CD4-positive, CD25-positive, alpha-beta regulatory T cell (primary cell): ENCODE results near the gene PDE8A. TPM values are rescaled to one million over a fixed set of nuclear protein-coding genes. Genes with fewer than 3 reads are reported as not detected.
A peak's percentile ranks its signal among the peaks of the same experiment; 100 is the strongest.

ENCODE experiments used
- ATAC-seq, 2 donors: fragments of 150-1000 bp; cut with Tn5 transposase; one replicate each; pipeline ENCODE4 v1.10.0; 2021; ENCODE audit warnings: low read depth in 2 of 2, moderate number of reproducible peaks in 2 of 2, moderate library complexity in 1 of 2
- DNase-seq, 3 donors: peaks; one replicate each; pipeline versions ENCODE4 v3.0.0 to v3.0.0-alpha.2; 2012 to 2022; ENCODE audit warnings: mixed read lengths in 1 of 3
- H3K27ac ChIP-seq: one replicate; pipeline ENCODE4 v1.7.0; 2013; ENCODE audit warnings: mild to moderate bottlenecking, low read length; ENCODE audit not compliant: insufficient read depth, poor library complexity, severe bottlenecking
- H3K27me3 ChIP-seq: one replicate; pipeline ENCODE4 v1.7.0; 2013; ENCODE audit warnings: low read length; ENCODE audit not compliant: control insufficient read depth, insufficient read depth
- H3K36me3 ChIP-seq: one replicate; pipeline ENCODE4 v1.7.0; 2013; ENCODE audit warnings: mild to moderate bottlenecking, low read length, moderate library complexity; ENCODE audit not compliant: control insufficient read depth, insufficient read depth
- H3K4me1 ChIP-seq: 2 replicates; pipeline ENCODE4 v1.7.0; 2013; ENCODE audit warnings: mild to moderate bottlenecking, low read length; ENCODE audit not compliant: insufficient read depth, control insufficient read depth, poor library complexity, severe bottlenecking
- H3K4me3 ChIP-seq: one replicate; pipeline ENCODE4 v1.7.0; 2013; ENCODE audit warnings: low read depth, mild to moderate bottlenecking, low read length, moderate library complexity
- H3K9me3 ChIP-seq, 2 experiments: 1 replicate in 1 of 2; 2 replicates in 1 of 2; pipeline ENCODE4 v1.7.0; 2013; ENCODE audit warnings: low read length in 2 of 2, mild to moderate bottlenecking in 1 of 2, moderate library complexity in 1 of 2; ENCODE audit not compliant: control insufficient read depth in 2 of 2
- H3K27ac Mint-ChIP-seq, 3 donors: one replicate each; pipeline ENCODE4 v1.8.0; 2020 to 2022; ENCODE audit warnings: mild to moderate bottlenecking in 3 of 3, mixed read lengths in 3 of 3, moderate library complexity in 2 of 3
- H3K27me3 Mint-ChIP-seq: one replicate; pipeline ENCODE4 v1.8.0; 2022; ENCODE audit warnings: mild to moderate bottlenecking, mixed read lengths
- H3K36me3 Mint-ChIP-seq: one replicate; pipeline ENCODE4 v1.8.0; 2020; ENCODE audit warnings: mixed read lengths
- H3K4me1 Mint-ChIP-seq, 4 donors: one replicate each; pipeline ENCODE4 v1.8.0; 2020 to 2022; ENCODE audit warnings: mixed read lengths in 4 of 4, mild to moderate bottlenecking in 1 of 4
- H3K4me3 Mint-ChIP-seq, 4 donors: one replicate each; pipeline ENCODE4 v1.8.0; 2020 to 2022; ENCODE audit warnings: mild to moderate bottlenecking in 4 of 4, mixed read lengths in 4 of 4, moderate library complexity in 3 of 4
- H3K9me3 Mint-ChIP-seq, 7 donors: one replicate each; pipeline ENCODE4 v1.8.0; 2020 to 2022; ENCODE audit warnings: mixed read lengths in 7 of 7, mild to moderate bottlenecking in 3 of 7, moderate library complexity in 2 of 7
- polyA plus RNA-seq, 4 donors: library from polyadenylated mRNA; unstranded; fragments of 300-500 nt; fragmentation: Illumina TruSeq; gene quantifications; one replicate each; pipeline ENCODE4 v1.2.3, GENCODE V29; 2021
- total RNA-seq: library from RNA; stranded (reverse); gene quantifications from one replicate; pipeline ENCODE4 v1.2.3, GENCODE V29; 2022

The PDE8A gene
- total and polyA plus RNA-seq, 5 donors from 2014 or later, result 2.0 to 28.9 (median 4.8) TPM

- peak overlapping the region in 3 of 4 donors; percentile 17 to 58 (median 20) for H3K4me3 Mint-ChIP-seq
- no peaks in the 10 kb centered on the region for H3K36me3 Mint-ChIP-seq
- Histone ChIP-seq H3K9me3 (no peaks in the 10 kb centered on the region), H3K4me3 (no peak overlapping the region), H3K36me3 (no peaks in the 10 kb centered on the region), H3K4me1 (peaks cover 55% of the 10 kb centered on the region), H3K27me3 (no peaks in the 10 kb centered on the region), H3K27ac (peak overlapping the region; percentile 29)
- DNase-seq (no peak), ATAC-seq (no peak)
- no peaks in the 10 kb centered on the region for H3K9me3 Mint-ChIP-seq
- peaks cover 35 to 86% (median 73%) of the 10 kb centered on the region in 4 donors for H3K4me1 Mint-ChIP-seq
- H3K27ac Mint-ChIP-seq, result peak overlapping the region; percentile 8 to 72 (median 62)
- H3K27me3 Mint-ChIP-seq, result no peaks in the 10 kb centered on the region
These were observed 45.4 kb downstream of the PDE8A start for GRCh38 chr15:85027033-85027380.

- H3K4me3 Mint-ChIP-seq, result no peak overlapping the region
These were observed 45.8 kb downstream of the PDE8A start for GRCh38 chr15:85027421-85027820.

GRCh38 chr15:85028416-85028815 is 46.8 kb downstream of the PDE8A start:
- Mint-ChIP-seq H3K4me1 (peaks cover 37 to 88% (median 71%) of the 10 kb centered on the region in 4 donors), H3K27ac (peak overlapping the region in 1 of 3 donors; percentile 10), H3K4me3 (no peak overlapping the region), H3K9me3 (no peaks in the 10 kb centered on the region), H3K27me3 (no peaks in the 10 kb centered on the region), H3K36me3 (no peaks in the 10 kb centered on the region)
- Histone ChIP-seq H3K4me1 (peaks cover 69% of the 10 kb centered on the region), H3K9me3 (no peaks in the 10 kb centered on the region), H3K27me3 (no peaks in the 10 kb centered on the region), H3K4me3 (no peak overlapping the region), H3K36me3 (no peaks in the 10 kb centered on the region), H3K27ac (no peak overlapping the region)
- no peak for DNase-seq
- ATAC-seq, result no peak

More at GRCh38 chr15:85027421-85027820, 45.8 kb downstream of the PDE8A start:
- H3K9me3 Mint-ChIP-seq, result no peaks in the 10 kb centered on the region
- no peaks in the 10 kb centered on the region for H3K36me3 Mint-ChIP-seq
- H3K27ac Mint-ChIP-seq, result peak overlapping the region in 1 of 3 donors; percentile 72
- H3K9me3 ChIP-seq, result no peaks in the 10 kb centered on the region
- H3K27me3 Mint-ChIP-seq, result no peaks in the 10 kb centered on the region
- DNase-seq (no peak), ATAC-seq (no peak)
- peaks cover 37 to 88% (median 77%) of the 10 kb centered on the region in 4 donors for H3K4me1 Mint-ChIP-seq
- no peaks in the 10 kb centered on the region for H3K36me3 ChIP-seq
- H3K27me3 ChIP-seq, result no peaks in the 10 kb centered on the region
- peaks cover 60% of the 10 kb centered on the region for H3K4me1 ChIP-seq
- H3K4me3 ChIP-seq, result peak overlapping the region; percentile 33
- H3K27ac ChIP-seq, result peak overlapping the region; percentile 29

- Histone ChIP-seq H3K4me1 (peaks cover 69% of the 10 kb centered on the region), H3K27ac (no peak overlapping the region), H3K36me3 (no peaks in the 10 kb centered on the region), H3K4me3 (no peak overlapping the region), H3K27me3 (no peaks in the 10 kb centered on the region), H3K9me3 (no peaks in the 10 kb centered on the region)
- Mint-ChIP-seq H3K4me1 (peaks cover 39 to 83% (median 68%) of the 10 kb centered on the region in 4 donors), H3K4me3 (no peak overlapping the region), H3K9me3 (no peaks in the 10 kb centered on the region), H3K36me3 (no peaks in the 10 kb centered on the region), H3K27ac (peak overlapping the region; percentile 90 to 95 (median 94)), H3K27me3 (no peaks in the 10 kb centered on the region)
- ATAC-seq (no peak), DNase-seq (no peak)
These were observed 47.6 kb downstream of the PDE8A start for GRCh38 chr15:85029221-85029620.

GRCh38 chr15:85030301-85030929 is 48.8 kb downstream of the PDE8A start:
- DNase-seq (no peak), ATAC-seq (peak in 1 of 2 donors; percentile 38)
- Mint-ChIP-seq H3K27ac (peak overlapping the region; percentile 90 to 95 (median 94)), H3K4me1 (peaks cover 43 to 72% (median 62%) of the 10 kb centered on the region in 4 donors), H3K36me3 (no peaks in the 10 kb centered on the region), H3K9me3 (no peaks in the 10 kb centered on the region), H3K4me3 (peak overlapping the region; percentile 20 to 51 (median 26)), H3K27me3 (no peaks in the 10 kb centered on the region)
- Histone ChIP-seq H3K27ac (peak overlapping the region; percentile 62), H3K9me3 (no peaks in the 10 kb centered on the region), H3K36me3 (no peaks in the 10 kb centered on the region), H3K27me3 (no peaks in the 10 kb centered on the region), H3K4me1 (peaks cover 60% of the 10 kb centered on the region), H3K4me3 (peak overlapping the region; percentile 16)

GRCh38 chr15:85031086-85031943 is 49.7 kb downstream of the PDE8A start:
- Mint-ChIP-seq H3K27ac (peak overlapping the region; percentile 89 to 99 (median 95)), H3K4me3 (peak overlapping the region; percentile 58 to 88 (median 81)), H3K27me3 (no peaks in the 10 kb centered on the region), H3K4me1 (peaks cover 44 to 70% (median 62%) of the 10 kb centered on the region in 4 donors), H3K36me3 (no peaks in the 10 kb centered on the region), H3K9me3 (no peaks in the 10 kb centered on the region)
- Histone ChIP-seq H3K36me3 (no peaks in the 10 kb centered on the region), H3K4me3 (peak overlapping the region; percentile 53), H3K4me1 (peaks cover 54% of the 10 kb centered on the region), H3K27me3 (no peaks in the 10 kb centered on the region), H3K27ac (peak overlapping the region; percentile 62), H3K9me3 (no peaks in the 10 kb centered on the region)
- DNase-seq (peak in 1 of 3 donors; percentile 36), ATAC-seq (peak; percentile 59 to 63)

- Mint-ChIP-seq H3K27ac (peak overlapping the region; percentile 89 to 99 (median 95)), H3K36me3 (no peaks in the 10 kb centered on the region), H3K4me3 (peak overlapping the region; percentile 58 to 88 (median 81)), H3K27me3 (no peaks in the 10 kb centered on the region), H3K4me1 (peaks cover 44 to 71% (median 61%) of the 10 kb centered on the region in 4 donors), H3K9me3 (no peaks in the 10 kb centered on the region)
- peak in 2 of 3 donors; percentile 38 to 61 for DNase-seq
- Histone ChIP-seq H3K36me3 (no peaks in the 10 kb centered on the region), H3K27ac (peak overlapping the region; percentile 62), H3K4me1 (peaks cover 53% of the 10 kb centered on the region), H3K4me3 (peak overlapping the region; percentile 53), H3K9me3 (no peaks in the 10 kb centered on the region), H3K27me3 (no peaks in the 10 kb centered on the region)
- ATAC-seq, result peak; percentile 72 to 77
These were observed 50.4 kb downstream of the PDE8A start for GRCh38 chr15:85031944-85032558.
